Lower lobe of right lung (tissue), 2 donors: Measurements from ENCODE around the gene MYCL. TPM values are rescaled to one million over a fixed set of nuclear protein-coding genes. Genes with fewer than 3 reads are reported as not detected.

Experiments used
- ATAC-seq, 2 donors: fragments of 200-7000 bp; cut with Tn5 transposase; one replicate each; pipeline ENCODE4 v1.9.1; 2020 to 2022; ENCODE audit warnings: mild to moderate bottlenecking in 2 of 2, moderate library complexity in 2 of 2
- DNase-seq: peaks from one replicate; pipeline ENCODE4 v3.0.0-alpha.2; 2020
- H3K27ac ChIP-seq: fragments of 200-600 bp; one replicate; pipeline ENCODE4 v1.8.0; 2022
- H3K27me3 ChIP-seq: fragments of 200-600 bp; one replicate; pipeline ENCODE4 v1.8.0; 2022; ENCODE audit warnings: low read depth
- H3K36me3 ChIP-seq: fragments of 200-600 bp; one replicate; pipeline ENCODE4 v1.8.0; 2022; ENCODE audit warnings: mild to moderate bottlenecking
- H3K4me1 ChIP-seq: fragments of 200-600 bp; one replicate; pipeline ENCODE4 v1.8.0; 2022
- H3K4me3 ChIP-seq: fragments of 200-600 bp; one replicate; pipeline ENCODE4 v1.8.0; 2022; ENCODE audit warnings: mild to moderate bottlenecking
- H3K9me3 ChIP-seq: fragments of 200-600 bp; one replicate; pipeline ENCODE4 v1.8.0; 2022
- intact Hi-C: fragments of 100-400 bp; cut with DNase I; formaldehyde crosslinking; loops from one replicate; pipeline ENCODE4 v1.11.0; 2022
- total RNA-seq: library from RNA; stranded (reverse); fragmentation: NEBNext Ultra II Directional; extraction: Animal tissue kit (Norgen Biotek cat#: 25700); gene quantifications from one replicate; pipeline ENCODE4 v1.2.1, GENCODE V29; 2021
- TF ChIP-seq, protein P1 (sequence below): fragments of 200-600 bp; IDR thresholded peaks from one replicate; pipeline ENCODE4 v1.8.0; 2022; ENCODE audit warnings: antibody characterized with exemption, mild to moderate bottlenecking
- donor health status: DM: no; HTN: yes; CAD: no; lungs with severe emphysema.

MYCL gene
- total RNA-seq, 1 donor from 2014 or later: 3.9 TPM

DNA sequence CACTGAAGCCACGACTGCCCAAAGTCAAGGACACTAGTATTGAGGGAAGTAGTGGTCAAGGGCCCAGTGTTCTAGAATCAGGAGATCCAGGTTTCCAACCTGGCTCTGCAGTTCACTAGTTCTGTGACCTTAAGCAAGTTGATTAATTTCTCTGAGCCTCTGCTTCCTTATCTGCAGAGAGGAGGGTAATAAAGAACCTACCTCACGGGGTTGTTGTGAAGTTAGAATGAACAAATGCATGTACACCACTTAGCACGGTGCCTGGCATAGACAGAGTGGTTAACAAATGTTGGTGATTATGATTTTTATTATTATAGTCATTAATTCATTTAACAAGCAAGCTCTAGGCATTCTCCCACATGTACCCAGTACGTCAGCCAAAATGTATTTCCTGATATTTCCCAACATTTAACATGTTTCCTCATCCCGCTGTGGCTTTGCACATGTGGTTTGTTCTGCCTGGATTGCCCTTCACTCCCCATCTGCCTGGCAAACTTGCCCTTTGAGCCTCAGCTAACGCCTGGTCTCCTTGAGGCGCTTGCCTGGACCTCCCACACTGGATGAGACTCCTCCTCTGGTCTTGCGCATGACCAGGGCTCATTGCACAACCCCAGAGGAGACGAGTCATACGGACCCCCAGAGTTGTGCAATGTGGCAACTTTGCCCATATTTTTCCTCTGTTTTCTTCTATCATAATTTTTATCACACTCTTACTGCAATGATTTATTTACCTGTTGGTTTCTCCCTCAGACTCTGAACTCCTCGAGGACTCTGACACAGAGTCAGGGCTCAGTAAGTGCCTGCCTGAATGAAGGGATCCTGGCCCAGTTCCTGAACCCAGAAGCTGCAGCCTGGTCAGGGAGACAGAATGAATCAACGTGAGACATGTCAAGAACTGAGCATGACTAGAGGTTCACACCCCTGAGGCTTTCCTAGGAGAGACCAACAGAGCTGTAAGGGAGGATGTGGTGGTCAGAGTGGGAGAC lies 32.5 kb upstream of the MYCL start:
- peaks cover 42% of the 10 kb centered on the region for H3K4me1 ChIP-seq
- no peaks in the 10 kb centered on the region for H3K27me3 ChIP-seq
- no peak overlapping the region for H3K4me3 ChIP-seq
- no peaks in the 10 kb centered on the region for H3K9me3 ChIP-seq
- TF ChIP-seq, protein P1, sequence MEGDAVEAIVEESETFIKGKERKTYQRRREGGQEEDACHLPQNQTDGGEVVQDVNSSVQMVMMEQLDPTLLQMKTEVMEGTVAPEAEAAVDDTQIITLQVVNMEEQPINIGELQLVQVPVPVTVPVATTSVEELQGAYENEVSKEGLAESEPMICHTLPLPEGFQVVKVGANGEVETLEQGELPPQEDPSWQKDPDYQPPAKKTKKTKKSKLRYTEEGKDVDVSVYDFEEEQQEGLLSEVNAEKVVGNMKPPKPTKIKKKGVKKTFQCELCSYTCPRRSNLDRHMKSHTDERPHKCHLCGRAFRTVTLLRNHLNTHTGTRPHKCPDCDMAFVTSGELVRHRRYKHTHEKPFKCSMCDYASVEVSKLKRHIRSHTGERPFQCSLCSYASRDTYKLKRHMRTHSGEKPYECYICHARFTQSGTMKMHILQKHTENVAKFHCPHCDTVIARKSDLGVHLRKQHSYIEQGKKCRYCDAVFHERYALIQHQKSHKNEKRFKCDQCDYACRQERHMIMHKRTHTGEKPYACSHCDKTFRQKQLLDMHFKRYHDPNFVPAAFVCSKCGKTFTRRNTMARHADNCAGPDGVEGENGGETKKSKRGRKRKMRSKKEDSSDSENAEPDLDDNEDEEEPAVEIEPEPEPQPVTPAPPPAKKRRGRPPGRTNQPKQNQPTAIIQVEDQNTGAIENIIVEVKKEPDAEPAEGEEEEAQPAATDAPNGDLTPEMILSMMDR: no peak
- no peaks in the 10 kb centered on the region for H3K36me3 ChIP-seq
- ATAC-seq (peak; percentile 96 to 97), DNase-seq (peak; percentile 92)
- intact Hi-C loops: no loop called here
- peak overlapping the region; percentile 80 for H3K27ac ChIP-seq

- H3K27ac ChIP-seq: no peak overlapping the region
- no peak for ATAC-seq
- TF ChIP-seq, protein P1: no peak
Measured at GRCh38 chr1:39928809-39929587, 27.3 kb upstream of the MYCL start.

DNA sequence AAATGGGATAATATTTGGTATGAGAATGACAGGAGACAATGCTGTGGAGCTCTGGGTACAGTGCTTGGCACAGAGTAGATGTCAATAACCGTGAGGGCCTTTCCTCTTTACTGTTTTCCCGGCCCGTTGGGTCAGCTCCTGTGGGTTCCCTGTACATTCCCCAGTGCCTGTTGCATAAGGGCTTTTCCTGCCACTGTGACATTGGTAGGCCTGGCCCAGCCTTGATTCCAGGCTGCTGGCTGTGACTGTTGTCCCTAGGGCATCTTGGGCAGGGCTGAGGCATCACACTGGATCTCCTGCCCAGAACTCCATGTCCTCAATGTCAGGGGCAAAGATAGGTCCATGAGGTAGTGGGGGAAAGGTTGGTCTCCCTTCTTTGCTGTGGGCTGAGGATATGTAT lies 25.8 kb upstream of the MYCL start:
- intact Hi-C loops: no loop called here

More at GRCh38 chr1:39928809-39929587, 27.3 kb upstream of the MYCL start:
- no peak for DNase-seq
- peaks cover 29% of the 10 kb centered on the region for H3K4me1 ChIP-seq
- H3K27me3 ChIP-seq: no peaks in the 10 kb centered on the region
- H3K4me3 ChIP-seq: no peak overlapping the region
- no peaks in the 10 kb centered on the region for H3K36me3 ChIP-seq
- no peaks in the 10 kb centered on the region for H3K9me3 ChIP-seq
- intact Hi-C loops: no loop called here

DNA sequence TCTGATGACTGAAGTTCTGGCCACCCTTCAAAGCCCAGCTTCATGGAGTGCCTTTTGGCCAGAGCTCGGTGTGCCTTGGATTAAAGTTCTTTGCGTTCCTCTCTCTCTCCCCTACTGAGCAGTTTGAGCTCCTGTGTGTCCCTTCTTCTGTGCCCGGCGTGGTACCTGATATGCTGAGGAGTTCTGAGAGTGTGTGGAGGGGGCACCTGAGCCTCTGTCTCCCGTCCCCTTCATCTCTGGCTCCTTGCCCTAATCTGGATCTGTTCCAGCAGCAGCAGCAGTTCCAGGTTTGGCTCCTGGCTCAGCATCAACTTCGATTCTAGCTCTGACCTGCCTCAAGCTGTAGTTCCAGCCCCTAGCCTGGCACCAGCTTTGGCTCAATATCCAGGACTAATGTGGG lies 25.1 kb upstream of the MYCL start:
- H3K4me1 ChIP-seq: peaks cover 17% of the 10 kb centered on the region
- no peaks in the 10 kb centered on the region for H3K9me3 ChIP-seq
- no peak overlapping the region for H3K4me3 ChIP-seq
- H3K27ac ChIP-seq: peak overlapping the region; percentile 6
- TF ChIP-seq, protein P1: no peak
- H3K36me3 ChIP-seq: no peaks in the 10 kb centered on the region
- peaks cover 4% of the 10 kb centered on the region for H3K27me3 ChIP-seq
- DNase-seq (no peak), ATAC-seq (peak; percentile 16 to 25)
- intact Hi-C loops: no loop called here

More for the DNA sequence above, 25.8 kb upstream of the MYCL start:
- TF ChIP-seq, protein P1: no peak
- Histone ChIP-seq H3K36me3 (no peaks in the 10 kb centered on the region), H3K4me1 (peaks cover 17% of the 10 kb centered on the region), H3K27me3 (no peaks in the 10 kb centered on the region), H3K9me3 (no peaks in the 10 kb centered on the region), H3K27ac (no peak overlapping the region), H3K4me3 (no peak overlapping the region)
- DNase-seq: no peak
- ATAC-seq: peak; percentile 59 to 75

- H3K4me3 ChIP-seq: no peak overlapping the region
- H3K27me3 ChIP-seq: peaks cover 4% of the 10 kb centered on the region
- peaks cover 17% of the 10 kb centered on the region for H3K4me1 ChIP-seq
- DNase-seq (no peak), ATAC-seq (peak; percentile 47 to 54)
- peak overlapping the region; percentile 6 for H3K27ac ChIP-seq
- TF ChIP-seq, protein P1: no peak
- no peaks in the 10 kb centered on the region for H3K36me3 ChIP-seq
- intact Hi-C loops: no loop called here
- H3K9me3 ChIP-seq: no peaks in the 10 kb centered on the region
Measured at GRCh38 chr1:39926343-39926793, 24.7 kb upstream of the MYCL start.
